ENCODE measurements around the gene FAM72C.
"Not testable (repeated sequence)": the region's sequence is repeated elsewhere in the genome, so short reads cannot be mapped to it uniquely, and the experiment has no call there.

Gene FAM72C

GRCh38 chr1:143984721-143985473, 13.1 kb upstream of the FAM72C start:
- not testable (repeated sequence) for DNase-seq (ENCODE audit: low read depth)

- DNase-seq (ENCODE audit: low read depth), result not testable (repeated sequence)
Observed at GRCh38 chr1:143974416-143974815, 2.6 kb upstream of the FAM72C start.

DNA sequence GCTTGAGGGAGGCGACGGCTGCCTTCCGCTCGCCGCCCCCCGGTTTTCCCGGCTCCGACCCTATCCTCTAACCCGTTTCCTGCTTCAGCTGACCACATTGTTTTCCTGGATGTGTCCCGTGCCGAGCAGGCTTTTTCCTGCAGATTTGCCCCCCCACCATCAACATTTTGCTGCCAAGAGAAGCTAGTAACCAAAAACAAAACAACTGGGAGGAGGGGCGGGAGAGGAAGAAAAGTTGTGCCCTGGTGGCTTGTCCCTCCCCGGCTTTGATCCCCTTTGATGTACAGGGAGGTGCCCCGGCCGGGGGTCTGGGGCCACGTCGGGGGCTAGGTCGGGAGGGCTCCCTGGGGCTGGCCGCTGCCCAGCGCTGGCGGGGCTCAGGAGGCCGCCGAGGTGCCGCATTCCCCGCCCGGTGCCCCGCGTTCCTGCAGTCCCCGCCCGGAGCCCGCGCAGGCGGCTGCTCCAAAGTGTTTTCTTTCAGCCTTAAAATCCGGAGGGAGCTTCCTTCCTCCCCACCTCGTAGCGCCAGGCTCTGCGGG, 2.2 kb upstream of the FAM72C start:
- DNase-seq (ENCODE audit: low read depth), result not testable (repeated sequence)

DNA sequence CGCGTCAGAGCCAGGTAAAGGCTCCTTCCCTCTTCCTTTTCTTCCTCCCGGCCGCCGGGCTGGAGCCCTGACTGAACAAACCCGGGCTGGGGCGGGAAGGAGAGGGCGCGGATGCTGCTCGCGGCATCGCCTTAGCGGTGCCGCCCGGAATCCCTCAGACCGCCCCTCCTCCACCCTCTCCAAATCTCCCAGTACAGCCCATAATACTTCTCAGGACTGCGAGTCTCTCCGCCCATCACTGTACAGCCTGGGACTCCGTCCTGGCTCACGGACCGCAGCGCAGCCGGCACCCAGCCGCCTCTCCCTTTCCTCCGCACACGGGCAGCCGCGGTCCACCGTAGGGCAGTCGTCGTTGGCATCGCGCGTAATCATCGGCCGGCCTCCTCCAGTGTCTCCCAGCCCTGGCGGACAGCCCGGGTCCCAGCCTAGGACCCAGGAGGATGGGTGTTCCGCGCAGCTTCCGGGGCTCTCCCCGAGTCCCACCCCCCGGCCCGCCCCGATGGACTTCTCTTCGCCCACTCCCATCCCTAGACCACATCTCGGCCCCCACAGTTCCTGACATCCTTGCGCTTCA, 1.1 kb upstream of the FAM72C start:
- not testable (repeated sequence) for DNase-seq (ENCODE audit: low read depth)

DNA sequence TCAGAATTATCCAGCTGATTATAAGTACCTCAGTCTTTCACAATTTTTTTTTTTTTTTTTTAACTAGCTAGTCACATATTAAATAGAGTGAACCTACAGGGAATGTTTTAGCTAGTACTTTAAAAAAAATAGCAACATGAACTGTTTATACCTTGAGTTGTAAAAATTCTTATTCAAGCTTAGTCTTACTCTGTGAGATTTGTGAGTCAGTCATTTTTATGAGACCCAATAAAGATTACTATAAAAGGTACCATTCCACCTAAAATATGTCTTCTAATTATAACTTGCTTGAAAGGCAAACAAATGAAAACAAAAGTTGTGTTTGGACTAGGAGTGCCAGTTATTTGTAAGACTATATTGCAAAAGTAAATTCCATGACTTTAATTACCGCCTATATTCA, 5.9 kb downstream of the FAM72C start:
- DNase-seq (ENCODE audit: low read depth), result not testable (repeated sequence)

DNA sequence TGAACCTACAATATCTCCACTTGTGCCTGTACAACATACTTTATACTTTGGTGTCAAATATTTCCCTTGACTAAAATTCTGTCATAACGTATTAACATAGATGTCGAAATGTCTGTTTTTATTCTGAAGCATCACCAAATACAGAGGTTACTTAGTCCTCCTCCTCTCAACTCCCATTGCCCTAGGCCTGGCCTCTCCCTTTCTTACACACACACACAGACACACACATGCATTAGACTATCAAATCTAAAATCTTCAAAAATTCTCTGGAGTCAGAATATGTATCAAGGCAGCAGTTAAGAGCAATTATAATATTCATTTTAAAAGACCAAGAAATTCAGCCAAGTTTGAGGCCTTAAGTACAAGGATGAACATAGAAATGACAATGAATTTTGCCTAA, 7.5 kb downstream of the FAM72C start:
- DNase-seq (ENCODE audit: low read depth), result not testable (repeated sequence)

- DNase-seq (ENCODE audit: low read depth), result not testable (repeated sequence)
Observed at GRCh38 chr1:143955930-143956329, 15.9 kb downstream of the FAM72C start.

- DNase-seq (ENCODE audit: low read depth), result not testable (repeated sequence)
Observed at GRCh38 chr1:143952913-143953312, 18.9 kb downstream of the FAM72C start.

DNA sequence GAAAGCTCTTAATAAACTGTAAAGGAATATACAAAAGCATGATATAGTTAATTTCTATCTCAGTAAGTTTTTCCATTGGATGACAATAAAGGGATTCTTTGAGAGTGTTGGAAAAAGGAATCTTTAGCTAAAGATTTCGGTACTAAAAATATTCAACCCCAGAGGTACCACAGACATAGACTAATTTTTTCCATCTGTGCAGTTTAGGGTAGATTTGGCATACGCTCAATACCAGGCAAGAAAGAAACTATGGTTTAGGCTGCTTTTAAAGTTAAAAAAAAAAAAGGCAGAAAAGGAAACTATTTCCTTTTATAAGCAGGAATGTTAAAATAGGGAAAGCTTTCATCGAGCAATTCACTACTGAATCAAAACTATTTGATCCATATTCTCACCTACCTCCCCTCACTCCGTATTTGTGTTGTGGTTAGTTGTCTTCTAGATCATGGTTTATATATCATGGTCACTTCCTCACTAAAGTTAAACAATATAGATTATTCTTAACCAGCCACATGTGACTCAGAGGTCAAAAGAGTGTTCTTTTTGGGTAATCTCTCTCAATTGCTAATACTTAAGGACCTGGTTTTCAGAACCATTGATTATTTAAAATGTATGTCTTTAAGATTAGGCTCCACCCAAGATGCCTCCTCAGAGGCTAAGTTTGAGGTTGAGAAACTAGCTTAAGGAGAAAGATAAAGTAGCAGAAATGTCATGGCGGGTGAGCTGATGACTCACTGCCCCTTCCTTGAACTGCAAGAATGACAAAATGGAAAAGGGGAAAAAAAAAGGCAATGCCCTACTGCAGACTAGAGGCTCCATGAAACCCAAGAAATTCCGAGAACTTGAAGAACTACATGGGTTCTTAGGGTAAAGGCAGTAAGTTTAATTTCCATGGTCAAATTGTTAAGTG, 20.0 kb downstream of the FAM72C start:
- DNase-seq (ENCODE audit: low read depth), result not testable (repeated sequence)

DNA sequence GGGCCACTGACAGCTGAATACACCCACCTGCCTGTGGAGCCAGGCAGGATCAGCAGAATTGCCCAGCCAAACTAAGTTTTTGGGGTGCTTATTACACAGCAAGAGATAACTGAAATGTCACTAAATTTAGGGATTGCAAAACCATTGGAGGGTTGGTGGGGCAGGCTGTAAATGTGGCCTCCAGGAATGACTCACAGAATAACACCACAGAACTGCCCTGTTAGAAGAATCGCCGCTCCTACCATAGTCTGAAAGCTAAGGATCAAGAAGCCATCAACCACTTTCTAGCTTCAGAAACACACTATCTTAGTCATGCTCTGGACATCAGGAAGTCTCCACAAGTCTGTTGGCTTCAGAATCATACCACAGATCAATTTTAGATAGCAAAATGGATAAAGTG, 24.0 kb downstream of the FAM72C start:
- not testable (repeated sequence) for DNase-seq (ENCODE audit: low read depth)

DNA sequence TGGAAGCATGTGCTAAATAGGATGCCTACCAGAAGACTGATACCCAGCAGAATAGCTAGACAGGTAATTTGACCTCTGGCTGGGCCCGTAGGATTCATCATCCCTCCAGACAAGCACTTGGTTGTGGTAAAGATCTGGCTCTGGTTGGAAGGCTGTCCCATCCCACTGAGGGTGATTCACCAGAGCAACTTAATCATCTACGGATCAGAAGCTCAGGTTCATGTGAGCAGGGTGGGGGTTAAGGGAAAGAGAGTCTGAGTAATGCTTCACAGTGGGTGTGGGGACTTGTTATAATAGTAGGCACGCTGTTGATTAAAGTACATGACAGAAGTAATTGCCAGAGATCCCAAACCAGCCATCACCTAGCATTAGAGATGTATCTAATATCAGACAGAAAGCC, 26.5 kb downstream of the FAM72C start:
- DNase-seq (ENCODE audit: low read depth), result not testable (repeated sequence)

DNA sequence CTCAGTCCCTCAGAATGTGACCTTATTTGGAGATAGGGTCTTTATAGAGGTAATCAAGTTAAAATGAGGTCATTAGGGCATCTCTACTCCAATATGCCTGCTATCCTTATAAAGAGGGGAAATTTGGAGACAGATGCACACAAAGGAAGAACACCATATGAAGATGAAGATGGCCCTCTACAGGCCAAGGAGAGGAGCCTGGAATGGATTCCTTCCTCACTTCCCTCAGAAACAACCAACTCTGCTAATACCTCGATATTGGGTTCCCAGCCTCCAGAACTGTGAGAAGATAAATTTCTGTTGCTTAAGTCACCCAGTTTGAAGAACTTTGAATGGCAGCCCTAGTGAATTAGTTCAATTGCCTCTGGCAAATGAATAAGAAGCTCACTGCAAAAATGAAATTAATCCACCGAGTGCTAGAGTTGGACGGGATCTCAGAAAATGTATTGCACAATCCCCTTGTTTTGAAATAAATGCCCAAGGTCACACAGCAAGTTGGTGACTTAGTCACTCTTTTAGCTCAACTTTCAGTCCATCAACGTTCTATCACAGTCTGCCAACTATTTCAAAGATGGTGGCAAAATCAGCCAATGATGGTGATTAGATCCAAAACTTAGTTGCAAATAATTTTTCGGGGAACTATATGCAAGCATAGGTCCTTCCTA, 27.1 kb downstream of the FAM72C start:
- not testable (repeated sequence) for DNase-seq (ENCODE audit: low read depth)

DNA sequence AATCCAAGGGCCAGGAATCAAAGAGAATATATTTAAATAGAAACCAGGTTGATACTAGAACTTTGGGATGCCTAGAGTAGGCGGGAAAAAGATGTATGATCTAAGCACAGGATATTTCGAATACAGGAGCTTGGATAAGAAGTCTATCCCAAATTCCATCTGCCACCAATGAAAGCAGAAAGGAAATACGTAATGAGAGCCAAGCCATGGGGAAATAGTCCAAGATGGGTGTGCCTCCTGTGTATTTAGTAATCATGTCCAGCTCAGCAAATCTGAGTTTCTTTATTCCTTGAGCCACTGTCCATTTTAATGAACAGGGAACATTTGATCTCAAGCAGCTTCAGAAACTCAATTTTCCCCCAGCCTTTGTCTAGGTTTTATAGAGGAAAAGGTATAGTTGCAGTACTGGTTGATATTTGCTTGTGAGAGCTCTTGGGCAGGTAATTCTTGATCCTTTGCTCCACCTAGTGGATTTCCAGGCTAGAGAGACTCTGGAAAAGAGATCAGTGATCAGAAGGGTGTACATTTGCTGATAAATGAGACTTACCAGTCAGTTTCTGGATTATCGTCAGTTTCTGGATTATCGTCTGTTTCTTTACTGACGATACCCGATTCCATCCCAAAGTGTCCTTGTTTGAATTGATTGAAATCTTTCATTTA, 28.3 kb downstream of the FAM72C start:
- DNase-seq (ENCODE audit: low read depth), result not testable (repeated sequence)

DNA sequence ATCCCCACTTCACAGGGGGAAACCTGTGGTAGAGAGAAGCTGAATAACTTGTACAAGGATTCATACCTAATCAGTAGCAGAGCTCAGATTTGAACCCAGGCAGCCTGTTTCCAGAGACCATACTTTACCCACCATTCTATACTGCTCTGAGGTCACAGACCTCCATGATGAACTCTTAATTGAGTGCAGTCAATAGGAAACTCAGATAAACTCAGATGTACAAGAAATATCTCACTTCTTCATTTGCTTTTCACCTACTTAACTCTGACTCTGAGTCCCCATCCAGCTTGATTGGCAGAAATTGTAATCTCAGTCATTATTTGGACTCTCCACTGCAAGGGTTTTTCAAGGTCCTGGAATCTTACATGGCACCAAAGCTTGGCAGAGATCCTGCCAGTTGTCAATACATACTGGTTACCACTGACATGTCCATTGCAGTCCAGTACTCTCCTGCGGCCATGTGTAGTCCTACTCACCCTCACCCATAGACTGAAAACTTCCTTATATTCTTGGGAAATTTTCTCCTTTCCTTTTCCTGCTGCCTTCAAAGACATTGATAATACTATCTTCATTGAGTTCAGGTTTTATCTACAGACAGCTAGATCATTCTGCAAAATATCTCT, 29.4 kb downstream of the FAM72C start:
- not testable (repeated sequence) for DNase-seq (ENCODE audit: low read depth)

DNA sequence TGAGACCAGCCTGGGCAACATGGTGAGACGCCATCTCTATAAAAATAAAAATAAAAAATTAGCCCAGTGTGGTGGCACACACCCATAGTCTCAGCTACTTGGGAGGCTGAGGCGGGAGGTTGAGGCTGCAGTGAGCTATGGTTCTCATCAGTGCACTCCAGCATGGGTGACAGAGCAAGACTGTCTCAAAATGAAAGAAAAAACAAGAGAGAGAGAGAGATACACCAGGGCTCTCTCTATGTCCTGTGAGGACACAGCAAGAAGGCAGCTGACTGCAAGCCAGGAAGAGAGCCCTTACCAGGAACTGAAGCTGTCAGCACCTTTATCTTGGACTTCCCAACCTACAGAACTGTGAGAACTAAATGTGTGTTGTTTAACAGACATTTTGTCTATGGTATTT, 32.1 kb downstream of the FAM72C start:
- not testable (repeated sequence) for DNase-seq (ENCODE audit: low read depth)

DNA sequence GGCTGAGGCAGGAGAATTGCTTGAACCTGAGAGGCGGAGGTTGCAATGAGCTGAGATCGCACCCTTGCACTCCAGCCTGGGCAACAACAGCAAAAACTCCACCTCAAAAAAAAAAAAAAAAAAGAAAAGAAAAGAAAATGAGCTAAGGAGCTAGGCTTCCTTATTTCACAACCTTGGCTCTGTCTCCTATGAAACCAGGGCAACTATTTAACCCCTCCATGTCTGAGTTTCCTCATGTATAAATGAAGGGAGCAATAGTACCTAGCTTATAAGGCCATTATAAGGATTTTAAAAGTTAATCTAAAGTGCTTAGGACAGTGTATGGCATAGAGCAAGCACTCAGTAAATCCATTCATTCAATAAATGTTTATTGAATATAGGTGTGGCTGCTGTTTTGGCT, 32.9 kb downstream of the FAM72C start:
- DNase-seq (ENCODE audit: low read depth), result not testable (repeated sequence)

DNA sequence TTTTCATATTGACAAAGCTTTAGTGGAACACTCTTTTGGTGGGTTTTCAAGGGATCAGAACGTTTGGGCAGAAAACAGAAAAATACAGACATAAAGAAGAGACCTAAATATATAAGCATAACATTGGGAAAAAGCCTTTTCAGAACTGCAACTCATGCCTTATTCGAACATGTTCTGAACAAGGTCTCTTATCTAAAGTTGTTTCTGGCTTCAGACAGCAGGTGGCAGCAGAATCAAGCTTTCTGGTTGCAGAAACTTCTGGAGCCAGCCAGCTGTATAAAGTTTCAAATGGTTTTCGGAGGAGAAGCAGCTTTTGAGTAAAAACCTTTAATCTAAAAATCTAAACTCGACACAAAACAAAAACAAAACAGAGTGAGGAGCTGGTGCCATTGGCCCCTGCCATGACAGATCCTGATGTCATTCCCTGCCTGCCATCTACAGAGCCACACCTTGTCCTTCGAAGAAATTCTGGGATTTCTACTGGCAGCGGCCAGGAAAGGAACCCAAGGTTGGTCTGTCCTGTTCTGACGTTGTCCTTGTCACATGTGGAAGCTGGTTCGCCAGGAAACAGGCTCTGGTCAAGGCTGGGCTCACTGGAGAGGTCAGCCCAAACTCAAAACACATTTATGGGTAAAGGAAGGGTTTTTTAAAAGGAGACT, 35.2 kb downstream of the FAM72C start:
- DNase-seq (ENCODE audit: low read depth), result peak; percentile 19

DNA sequence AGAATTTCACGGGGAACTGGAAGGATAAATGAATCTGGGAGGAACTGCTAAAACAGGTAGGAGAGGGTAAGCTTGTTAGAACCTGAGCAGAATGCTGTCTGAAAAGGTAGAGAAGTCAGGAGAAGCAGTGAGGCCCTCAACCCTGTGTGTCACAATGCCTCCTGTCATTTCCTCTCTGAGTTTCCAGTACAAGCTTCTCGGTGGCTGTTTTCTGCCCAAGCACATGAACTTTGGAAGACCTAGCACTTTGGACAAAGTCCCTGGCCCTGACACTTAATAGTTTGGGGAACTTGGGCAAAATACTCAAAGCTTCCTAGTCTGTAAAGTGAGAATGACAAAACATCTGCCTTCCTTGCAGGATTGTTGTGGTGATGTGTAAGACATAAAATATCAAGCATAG, 52.7 kb downstream of the FAM72C start:
- DNase-seq (ENCODE audit: low read depth), result not testable (repeated sequence)

- DNase-seq (ENCODE audit: low read depth), result not testable (repeated sequence)
Observed at GRCh38 chr1:143918552-143918951, 53.2 kb downstream of the FAM72C start.

DNA sequence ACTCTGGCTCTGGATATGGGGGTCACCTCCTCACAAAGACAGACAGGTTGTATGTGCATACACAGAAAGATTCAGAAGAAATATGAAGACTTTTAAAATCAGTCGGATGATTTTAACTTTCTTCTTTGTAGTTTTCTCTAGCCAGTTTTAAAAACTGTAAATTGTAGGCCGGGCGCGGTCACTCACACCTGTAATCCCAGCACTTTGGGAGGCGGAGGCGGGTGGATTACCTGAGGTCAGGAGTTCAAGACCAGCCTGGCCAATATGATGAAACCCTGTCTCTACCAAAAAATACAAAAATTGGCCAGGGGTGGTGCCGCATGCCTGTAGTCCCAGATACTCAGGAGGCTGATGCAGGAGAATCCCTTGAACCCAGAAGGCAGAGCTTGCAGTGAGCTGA, 58.1 kb downstream of the FAM72C start:
- not testable (repeated sequence) for DNase-seq (ENCODE audit: low read depth)

Measured in stimulated activated CD8-positive, alpha-beta memory T cell treated with anti-CD3 and anti-CD28 coated beads, Interleukin-15, amount 100 ng/mL, for 1 hour (primary cell).